ENCODE results near the gene BMERB1. TPM values are rescaled to one million over a fixed set of nuclear protein-coding genes. Genes with fewer than 3 reads are reported as not detected.
A peak's percentile ranks its signal among the peaks of the same experiment; 100 is the strongest.

Gene BMERB1
- total RNA-seq, 1 experiment from 2014 or later = 80.0 TPM

DNA sequence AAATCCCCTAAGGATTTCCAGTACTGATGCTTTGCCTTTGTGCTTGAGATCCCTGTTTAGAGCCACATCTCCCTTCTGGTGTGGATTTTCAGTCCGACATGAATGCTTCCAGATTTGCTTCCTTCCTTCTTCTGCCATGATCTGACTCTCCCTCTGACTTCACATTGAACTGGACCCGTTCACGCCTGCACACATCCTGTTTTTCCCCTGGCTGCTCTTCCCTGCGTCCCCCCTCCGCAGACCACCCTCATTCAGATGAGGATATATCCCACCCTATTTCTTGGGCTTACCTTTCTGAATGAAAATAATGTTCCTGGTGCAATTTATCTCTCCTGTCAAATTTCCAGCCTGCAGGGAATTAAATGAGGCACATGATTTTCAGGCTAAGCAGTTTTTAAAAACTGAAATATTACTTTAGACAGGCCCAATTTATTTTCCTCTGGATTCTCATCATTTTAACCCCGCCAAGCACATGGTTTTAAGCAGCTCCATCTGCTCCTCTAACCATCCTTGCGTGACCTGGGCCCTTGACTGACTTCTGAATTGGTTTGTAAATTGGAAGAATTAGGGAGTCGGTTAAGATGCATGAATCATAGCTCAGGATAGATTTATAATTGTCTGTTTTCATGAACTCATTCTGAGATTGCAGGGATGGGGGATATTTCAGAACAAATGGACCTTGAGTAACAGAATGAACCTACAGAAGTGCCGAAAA is 59.2 kb downstream of the BMERB1 start:
- no peaks in the 10 kb centered on the region for H3K36me3 ChIP-seq (ENCODE audit: control insufficient read depth, insufficient read depth, low read length)
- no peaks in the 10 kb centered on the region for H3K9me3 ChIP-seq (ENCODE audit: control insufficient read depth, insufficient read depth, low read depth, low read length)
- ChIA-PET POLR2A (interaction anchor here (0.6 kb wide), 1 partner anchor 9 kb away, joined by 3 read pairs; no protein-coding TSS in a partner anchor), CTCF (no interaction called here)
- no TSS peak for BruUV-seq (replicated peaks)
- intact Hi-C loops (cut with micrococcal nuclease; ENCODE audit: unreplicated experiment) (no loop called here), in situ Hi-C loops (cut with HindIII; ENCODE audit: low pct_unique_long_range_greater_than_20kb, low sequenced_read_pairs) (no loop called here)
- ATAC-seq (no peak), DNase-seq (ENCODE audit: low read depth, low spot score) (no peak)
- TF ChIP-seq, protein P1, sequence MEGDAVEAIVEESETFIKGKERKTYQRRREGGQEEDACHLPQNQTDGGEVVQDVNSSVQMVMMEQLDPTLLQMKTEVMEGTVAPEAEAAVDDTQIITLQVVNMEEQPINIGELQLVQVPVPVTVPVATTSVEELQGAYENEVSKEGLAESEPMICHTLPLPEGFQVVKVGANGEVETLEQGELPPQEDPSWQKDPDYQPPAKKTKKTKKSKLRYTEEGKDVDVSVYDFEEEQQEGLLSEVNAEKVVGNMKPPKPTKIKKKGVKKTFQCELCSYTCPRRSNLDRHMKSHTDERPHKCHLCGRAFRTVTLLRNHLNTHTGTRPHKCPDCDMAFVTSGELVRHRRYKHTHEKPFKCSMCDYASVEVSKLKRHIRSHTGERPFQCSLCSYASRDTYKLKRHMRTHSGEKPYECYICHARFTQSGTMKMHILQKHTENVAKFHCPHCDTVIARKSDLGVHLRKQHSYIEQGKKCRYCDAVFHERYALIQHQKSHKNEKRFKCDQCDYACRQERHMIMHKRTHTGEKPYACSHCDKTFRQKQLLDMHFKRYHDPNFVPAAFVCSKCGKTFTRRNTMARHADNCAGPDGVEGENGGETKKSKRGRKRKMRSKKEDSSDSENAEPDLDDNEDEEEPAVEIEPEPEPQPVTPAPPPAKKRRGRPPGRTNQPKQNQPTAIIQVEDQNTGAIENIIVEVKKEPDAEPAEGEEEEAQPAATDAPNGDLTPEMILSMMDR (IDR thresholded peaks at IDR 0.05) = no peak
- TF ChIP-seq, protein P2, sequence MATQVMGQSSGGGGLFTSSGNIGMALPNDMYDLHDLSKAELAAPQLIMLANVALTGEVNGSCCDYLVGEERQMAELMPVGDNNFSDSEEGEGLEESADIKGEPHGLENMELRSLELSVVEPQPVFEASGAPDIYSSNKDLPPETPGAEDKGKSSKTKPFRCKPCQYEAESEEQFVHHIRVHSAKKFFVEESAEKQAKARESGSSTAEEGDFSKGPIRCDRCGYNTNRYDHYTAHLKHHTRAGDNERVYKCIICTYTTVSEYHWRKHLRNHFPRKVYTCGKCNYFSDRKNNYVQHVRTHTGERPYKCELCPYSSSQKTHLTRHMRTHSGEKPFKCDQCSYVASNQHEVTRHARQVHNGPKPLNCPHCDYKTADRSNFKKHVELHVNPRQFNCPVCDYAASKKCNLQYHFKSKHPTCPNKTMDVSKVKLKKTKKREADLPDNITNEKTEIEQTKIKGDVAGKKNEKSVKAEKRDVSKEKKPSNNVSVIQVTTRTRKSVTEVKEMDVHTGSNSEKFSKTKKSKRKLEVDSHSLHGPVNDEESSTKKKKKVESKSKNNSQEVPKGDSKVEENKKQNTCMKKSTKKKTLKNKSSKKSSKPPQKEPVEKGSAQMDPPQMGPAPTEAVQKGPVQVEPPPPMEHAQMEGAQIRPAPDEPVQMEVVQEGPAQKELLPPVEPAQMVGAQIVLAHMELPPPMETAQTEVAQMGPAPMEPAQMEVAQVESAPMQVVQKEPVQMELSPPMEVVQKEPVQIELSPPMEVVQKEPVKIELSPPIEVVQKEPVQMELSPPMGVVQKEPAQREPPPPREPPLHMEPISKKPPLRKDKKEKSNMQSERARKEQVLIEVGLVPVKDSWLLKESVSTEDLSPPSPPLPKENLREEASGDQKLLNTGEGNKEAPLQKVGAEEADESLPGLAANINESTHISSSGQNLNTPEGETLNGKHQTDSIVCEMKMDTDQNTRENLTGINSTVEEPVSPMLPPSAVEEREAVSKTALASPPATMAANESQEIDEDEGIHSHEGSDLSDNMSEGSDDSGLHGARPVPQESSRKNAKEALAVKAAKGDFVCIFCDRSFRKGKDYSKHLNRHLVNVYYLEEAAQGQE (IDR thresholded peaks at IDR 0.05; ENCODE audit: insufficient read depth in 1 of 2, low read depth in 2 of 2, low read length in 1 of 2) = no peak
- TF ChIP-seq SIN3A (IDR thresholded peaks at IDR 0.05; ENCODE audit: borderline replicate concordance, insufficient read depth, low read depth, low read length) (no peak), POLR2AphosphoS5 (IDR thresholded peaks at IDR 0.05; ENCODE audit: low read depth, low read length) (no peak), TCF7L2 (IDR thresholded peaks at IDR 0.05; ENCODE audit: low read depth, low read length) (no peak)
- H3K4me1 ChIP-seq (ENCODE audit: control insufficient read depth, insufficient read depth, low read length) = peaks cover 21% of the 10 kb centered on the region
- H3K27ac ChIP-seq (ENCODE audit: low read length) = peak overlapping the region; percentile 14; the same call in 1 of the 2 replicates
- H3K4me3 ChIP-seq (ENCODE audit: low read depth in 2 of 2, low read length in 2 of 2) = no peak overlapping the region
- no peaks in the 10 kb centered on the region for H3K27me3 ChIP-seq (ENCODE audit: control insufficient read depth, insufficient read depth, low read length)

DNA sequence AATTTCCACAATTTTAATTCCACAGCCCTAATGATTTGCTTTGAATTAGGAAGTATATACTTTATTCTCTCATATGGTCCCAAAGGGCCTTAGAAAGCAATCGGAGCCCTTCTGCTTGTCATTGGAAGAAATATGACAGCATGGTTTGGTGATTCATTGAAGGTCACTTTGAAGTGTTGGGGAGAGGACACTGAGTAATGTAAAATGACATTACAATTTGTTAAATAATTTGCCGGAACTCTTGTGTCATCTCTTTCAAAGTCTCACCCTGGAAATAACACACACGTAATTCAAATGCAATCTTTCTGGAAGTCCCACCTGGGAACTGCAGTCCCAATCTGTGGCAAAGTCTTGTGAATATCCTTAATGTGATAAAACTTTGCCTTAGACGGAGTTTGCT is 59.8 kb downstream of the BMERB1 start:
- in situ Hi-C loops (cut with HindIII; ENCODE audit: low pct_unique_long_range_greater_than_20kb, low sequenced_read_pairs) (no loop called here), intact Hi-C loops (cut with micrococcal nuclease; ENCODE audit: unreplicated experiment) (no loop called here)
- H3K27ac ChIP-seq (ENCODE audit: low read length) = no peak overlapping the region
- ChIA-PET CTCF (no interaction called here), POLR2A (interaction anchor here (0.6 kb wide), 1 partner anchor 9 kb away, joined by 3 read pairs; no protein-coding TSS in a partner anchor)
- ATAC-seq (no peak), DNase-seq (ENCODE audit: low read depth, low spot score) (peak; percentile 79)
- TF ChIP-seq, protein P1 (IDR thresholded peaks at IDR 0.05) = no peak
- TF ChIP-seq, protein P2 (IDR thresholded peaks at IDR 0.05; ENCODE audit: insufficient read depth in 1 of 2, low read depth in 2 of 2, low read length in 1 of 2) = no peak
- TF ChIP-seq POLR2AphosphoS5 (IDR thresholded peaks at IDR 0.05; ENCODE audit: low read depth, low read length) (no peak), TCF7L2 (IDR thresholded peaks at IDR 0.05; ENCODE audit: low read depth, low read length) (no peak), SIN3A (IDR thresholded peaks at IDR 0.05; ENCODE audit: borderline replicate concordance, insufficient read depth, low read depth, low read length) (no peak)
- no peaks in the 10 kb centered on the region for H3K9me3 ChIP-seq (ENCODE audit: control insufficient read depth, insufficient read depth, low read depth, low read length)
- H3K36me3 ChIP-seq (ENCODE audit: control insufficient read depth, insufficient read depth, low read length) = no peaks in the 10 kb centered on the region
- H3K4me3 ChIP-seq (ENCODE audit: low read depth in 2 of 2, low read length in 2 of 2) = no peak overlapping the region
- peaks cover 15% of the 10 kb centered on the region for H3K4me1 ChIP-seq (ENCODE audit: control insufficient read depth, insufficient read depth, low read length)
- H3K27me3 ChIP-seq (ENCODE audit: control insufficient read depth, insufficient read depth, low read length) = no peaks in the 10 kb centered on the region
- no TSS peak for BruUV-seq (replicated peaks)
